ENCODE measurements around the gene TRIM23.

TRIM23 gene

GRCh38 chr5:65563777-65564176, 60.4 kb downstream of the TRIM23 start:
- DNase-seq (ENCODE audit: low read depth) = no peak

GRCh38 chr5:65562731-65563701, 61.1 kb downstream of the TRIM23 start, which contains the start of the genes CENPK and PPWD1:
Gene CENPK (minus strand): TSS chr5:65563168. CDS start chr5:65554907, 8,261 bp downstream.
Gene PPWD1 (plus strand): TSS chr5:65563296. CDS start chr5:65563311, 15 bp downstream.
- DNase-seq (ENCODE audit: low read depth) = peak; percentile 68

- no peak for DNase-seq (ENCODE audit: low read depth)
These were observed 67.4 kb downstream of the TRIM23 start for GRCh38 chr5:65556718-65557117.

GRCh38 chr5:65556181-65556580, 68.0 kb downstream of the TRIM23 start:
- no peak for DNase-seq (ENCODE audit: low read depth)

GRCh38 chr5:65555287-65555686, 68.8 kb downstream of the TRIM23 start:
- no peak for DNase-seq (ENCODE audit: low read depth)

GRCh38 chr5:65553941-65554340, 70.2 kb downstream of the TRIM23 start:
- DNase-seq (ENCODE audit: low read depth) = no peak

- no peak for DNase-seq (ENCODE audit: low read depth)
These were observed 75.9 kb downstream of the TRIM23 start for GRCh38 chr5:65548281-65548680.

GRCh38 chr5:65546141-65546540, 78.0 kb downstream of the TRIM23 start:
- no peak for DNase-seq (ENCODE audit: low read depth)

GRCh38 chr5:65544473-65544872, 79.7 kb downstream of the TRIM23 start:
- no peak for DNase-seq (ENCODE audit: low read depth)

GRCh38 chr5:65539827-65540226, 84.3 kb downstream of the TRIM23 start:
- no peak for DNase-seq (ENCODE audit: low read depth)
